G401.6 (cell line): ENCODE measurements around the gene CDC123.
"Not testable (repeated sequence)": the region's sequence is repeated elsewhere in the genome, so short reads cannot be mapped to it uniquely, and the experiment has no call there.

Experiments used
- FAIRE-seq: peaks from 2 replicates; lab custom pipeline; 2012; peaks lifted over from hg19 to GRCh38; lab: Jason Lieb, UNC

CDC123 gene

GRCh38 chr10:12235796-12236195, 39.8 kb downstream of the CDC123 start:
- no peak for FAIRE-seq

GRCh38 chr10:12237265-12238220, 41.6 kb downstream of the CDC123 start:
- FAIRE-seq, result no peak

- FAIRE-seq, result no peak
These were observed 42.8 kb downstream of the CDC123 start for GRCh38 chr10:12238821-12239220.

GRCh38 chr10:12241810-12242529, 46.0 kb downstream of the CDC123 start:
- no peak for FAIRE-seq

GRCh38 chr10:12243864-12244620, 48.1 kb downstream of the CDC123 start:
- FAIRE-seq, result no peak

- no peak for FAIRE-seq
These were observed 54.2 kb downstream of the CDC123 start for GRCh38 chr10:12250181-12250580.

GRCh38 chr10:12250702-12251101, 54.7 kb downstream of the CDC123 start:
- not testable (repeated sequence) for FAIRE-seq

- no peak for FAIRE-seq
These were observed 55.6 kb downstream of the CDC123 start for GRCh38 chr10:12251581-12251980.

GRCh38 chr10:12252882-12253546, 57.0 kb downstream of the CDC123 start:
- no peak for FAIRE-seq

- no peak for FAIRE-seq
These were observed 59.1 kb downstream of the CDC123 start for GRCh38 chr10:12255048-12255447.

GRCh38 chr10:12259988-12260387, 64.0 kb downstream of the CDC123 start:
- no peak for FAIRE-seq

GRCh38 chr10:12262278-12262981, 66.4 kb downstream of the CDC123 start:
- FAIRE-seq, result no peak

GRCh38 chr10:12264204-12264940, 68.4 kb downstream of the CDC123 start:
- FAIRE-seq, result no peak

- FAIRE-seq, result no peak
These were observed 73.1 kb downstream of the CDC123 start for GRCh38 chr10:12269056-12269455.

GRCh38 chr10:12271210-12271540, 75.2 kb downstream of the CDC123 start:
- FAIRE-seq, result no peak

- FAIRE-seq, result not testable (repeated sequence)
These were observed 81.9 kb downstream of the CDC123 start for GRCh38 chr10:12277862-12278261.

- no peak for FAIRE-seq
These were observed 83.3 kb downstream of the CDC123 start for GRCh38 chr10:12279281-12279680.

- no peak for FAIRE-seq
These were observed 91.8 kb downstream of the CDC123 start for GRCh38 chr10:12287772-12288171.

- not testable (repeated sequence) for FAIRE-seq
These were observed 101.8 kb downstream of the CDC123 start for GRCh38 chr10:12297784-12298183.

- FAIRE-seq, result no peak
These were observed 103.4 kb downstream of the CDC123 start for GRCh38 chr10:12299222-12299965.
